A549 (cell line): ENCODE measurements around the gene ALAS2. TPM values are rescaled to one million over a fixed set of nuclear protein-coding genes. Genes with fewer than 3 reads are reported as not detected.
A peak's percentile ranks its signal among the peaks of the same experiment; 100 is the strongest.

ENCODE experiments used
- ATAC-seq, 2 experiments: fragments of 200-7000 bp in 1 of 2; fragments of >200 bp in 1 of 2; cut with Nextera tagmentation in 1 of 2; cut with Tn5 transposase in 1 of 2; 3 replicates each; pipeline versions ENCODE4 v1.8.0 to v1.9.1; 2018 to 2020; ENCODE audit warnings: mild to moderate bottlenecking in 1 of 2, moderate library complexity in 1 of 2
- CTCF ChIA-PET: fragments of 300-600 bp; sonication (Branson Sonifier 250); formaldehyde crosslinking; extraction: SDS; loops from one replicate; lab custom pipeline; 2021; ENCODE audit warnings: antibody characterized with exemption, inconsistent platforms; lab: Yijun Ruan, JAX
- POLR2A ChIA-PET: fragments of 350-600 bp; formaldehyde crosslinking; extraction: SDS; loops from one replicate; lab custom pipeline; 2021; ENCODE audit warnings: antibody characterized with exemption, inconsistent platforms; lab: Yijun Ruan, JAX
- DNase-seq, 2 experiments: peaks; one replicate each; pipeline versions ENCODE4 v3.0.0 to v3.0.0-alpha.2; 2011 to 2016; ENCODE audit warnings: low read depth in 1 of 2, low spot score in 1 of 2
- FAIRE-seq: peaks from 2 replicates; lab custom pipeline; 2011; peaks lifted over from hg19 to GRCh38; lab: Jason Lieb, UNC
- H3K27ac ChIP-seq, 2 experiments: fragments of >200 bp; sonication (Bioruptor Twin); formaldehyde crosslinking; 3 replicates each; pipeline ENCODE4 v1.5.1; 2016 to 2017
- H3K4me1 ChIP-seq: fragments of >200 bp; sonication (Bioruptor Twin); formaldehyde crosslinking; 3 replicates; pipeline ENCODE4 v1.6.1; 2016
- H3K4me2 ChIP-seq: fragments of >200 bp; sonication (Bioruptor Twin); formaldehyde crosslinking; 3 replicates; pipeline ENCODE4 v1.6.1; 2016
- H3K4me3 ChIP-seq: fragments of >200 bp; sonication (Bioruptor Twin); formaldehyde crosslinking; 3 replicates; pipeline ENCODE4 v1.5.1; 2016
- H3K9me3 ChIP-seq: fragments of >200 bp; sonication (Bioruptor Twin); formaldehyde crosslinking; 3 replicates; pipeline ENCODE4 v1.6.1; 2016
- CHD2 ChIP-seq: fragments of 150-350 bp; IDR thresholded peaks from 2 replicates; pipeline ENCODE4 v1.6.1; 2014; ENCODE audit warnings: low read length; ENCODE audit not compliant: partially characterized antibody
- CHD4 ChIP-seq: fragments of 200-600 bp; sonication (generic); IDR thresholded peaks from 2 replicates; pipeline ENCODE4 v1.6.1; 2016; ENCODE audit warnings: antibody characterized with exemption, mild to moderate bottlenecking, borderline replicate concordance
- EP300 ChIP-seq, 2 experiments: fragments of >200 bp; sonication (Bioruptor Twin); formaldehyde crosslinking; IDR thresholded peaks; 2 replicates in 1 of 2; 3 replicates in 1 of 2; pipeline ENCODE4 v1.6.1; 2016 to 2017
- GATA3 ChIP-seq: IDR thresholded peaks from 2 replicates; pipeline ENCODE4 v1.6.1; 2012; ENCODE audit warnings: borderline replicate concordance
- JUN ChIP-seq, 2 experiments: fragments of >200 bp; sonication (Bioruptor Twin); formaldehyde crosslinking; IDR thresholded peaks; 2 replicates in 1 of 2; 3 replicates in 1 of 2; pipeline ENCODE4 v1.6.1; 2016 to 2017
- KDM1A ChIP-seq: fragments of 200-600 bp; sonication (generic); IDR thresholded peaks from 2 replicates; pipeline ENCODE4 v1.6.1; 2016; ENCODE audit warnings: low read depth, mild to moderate bottlenecking
- KDM5A ChIP-seq: fragments of 200-600 bp; sonication (generic); IDR thresholded peaks from 2 replicates; pipeline ENCODE4 v1.6.1; 2016; ENCODE audit warnings: antibody characterized with exemption, mild to moderate bottlenecking
- MAZ ChIP-seq: fragments of 150-350 bp; IDR thresholded peaks from 2 replicates; pipeline ENCODE4 v1.6.1; 2014; ENCODE audit warnings: antibody characterized with exemption, low read depth, low read length, borderline replicate concordance
- MYC ChIP-seq: IDR thresholded peaks from 2 replicates; pipeline ENCODE4 v1.6.1; 2012; ENCODE audit warnings: mild to moderate bottlenecking, inconsistent platforms, low read length, improper control_type of control experiment, borderline replicate concordance
- POLR2A ChIP-seq: IDR thresholded peaks from 2 replicates; pipeline ENCODE4 v1.6.1; 2012; ENCODE audit warnings: mild to moderate bottlenecking, low read length
- POLR2AphosphoS2 ChIP-seq: conservative IDR thresholded peaks from 2 replicates; pipeline ENCODE4 v1.6.1; 2012; ENCODE audit warnings: low read length, improper control_type of control experiment, inconsistent platforms
- RAD21 ChIP-seq, 2 experiments: fragments of >200 bp in 1 of 2; sonication (Bioruptor Twin) in 1 of 2; formaldehyde crosslinking in 1 of 2; IDR thresholded peaks in 1 of 2; conservative IDR thresholded peaks in 1 of 2; 2 replicates in 1 of 2; 3 replicates in 1 of 2; pipeline ENCODE4 v1.6.1; 2012 to 2018; ENCODE audit warnings: inconsistent platforms in 1 of 2
- RNF2 ChIP-seq: fragments of 200-600 bp; sonication (generic); IDR thresholded peaks from 2 replicates; pipeline ENCODE4 v1.6.1; 2016; ENCODE audit warnings: low read depth, mild to moderate bottlenecking, antibody characterized with exemption, moderate library complexity, borderline replicate concordance
- SMC3 ChIP-seq: fragments of >200 bp; sonication (Bioruptor Twin); formaldehyde crosslinking; IDR thresholded peaks from 3 replicates; pipeline ENCODE4 v1.6.1; 2018; ENCODE audit warnings: inconsistent platforms
- SREBF2 ChIP-seq: fragments of 450-650 bp; IDR thresholded peaks from 2 replicates; pipeline ENCODE4 v1.6.1; 2014; ENCODE audit warnings: mild to moderate bottlenecking, moderate library complexity
- TFCP2L1 ChIP-seq: fragments of 250-450 bp; sonication (Bioruptor Pico); IDR thresholded peaks from 2 replicates; pipeline ENCODE4 v1.5.0; 2021; ENCODE audit warnings: mild to moderate bottlenecking
- TP53 ChIP-seq: fragments of 250-450 bp; sonication (Bioruptor Pico); IDR thresholded peaks from 2 replicates; pipeline ENCODE4 v1.5.0; 2021; ENCODE audit warnings: mild to moderate bottlenecking, moderate library complexity
- ZFP36 ChIP-seq: fragments of 450-650 bp; IDR thresholded peaks from 2 replicates; pipeline ENCODE4 v1.6.1; 2014; ENCODE audit warnings: borderline replicate concordance; ENCODE audit not compliant: partially characterized antibody
- WGBS: methylation state at CpG from one replicate; pipeline ENCODE4 v1.1.6; 2017; ENCODE audit errors: missing lambda C conversion rate; 5-methylcytosine and 5-hydroxymethylcytosine counted together
- polyA plus RNA-seq, 4 experiments: library from polyadenylated mRNA; depleted of rRNA in 3 of 4; stranded (reverse); fragments of >200 nt; fragmentation: RNase III in 1 of 4; extraction: RNeasy Plus Mini Kit Qiagen cat#74134 plus additional on column Dnase treatment in 1 of 4; gene quantifications; 2 replicates in 3 of 4; 3 replicates in 1 of 4; pipeline ENCODE4 v1.2.3, GENCODE V29; 2011 to 2017
- TF ChIP-seq, protein P1 (sequence below): IDR thresholded peaks from 2 replicates; pipeline ENCODE4 v1.6.1; 2012
- TF ChIP-seq, protein P2 (sequence below): fragments of >200 bp; sonication (Bioruptor Twin); formaldehyde crosslinking; IDR thresholded peaks from 3 replicates; pipeline ENCODE4 v1.5.1; 2016
- TF ChIP-seq, protein P3 (sequence below): IDR thresholded peaks from 2 replicates; pipeline ENCODE4 v1.6.1; 2012
- TF ChIP-seq, protein P4 (sequence below): fragments of >200 bp; sonication (Bioruptor Twin); formaldehyde crosslinking; IDR thresholded peaks from 2 replicates; pipeline ENCODE4 v1.6.1; 2016

Gene ALAS2
- polyA plus RNA-seq, 2 of the 4 experiments (the other 2 are of a cell fraction) = not detected

DNA sequence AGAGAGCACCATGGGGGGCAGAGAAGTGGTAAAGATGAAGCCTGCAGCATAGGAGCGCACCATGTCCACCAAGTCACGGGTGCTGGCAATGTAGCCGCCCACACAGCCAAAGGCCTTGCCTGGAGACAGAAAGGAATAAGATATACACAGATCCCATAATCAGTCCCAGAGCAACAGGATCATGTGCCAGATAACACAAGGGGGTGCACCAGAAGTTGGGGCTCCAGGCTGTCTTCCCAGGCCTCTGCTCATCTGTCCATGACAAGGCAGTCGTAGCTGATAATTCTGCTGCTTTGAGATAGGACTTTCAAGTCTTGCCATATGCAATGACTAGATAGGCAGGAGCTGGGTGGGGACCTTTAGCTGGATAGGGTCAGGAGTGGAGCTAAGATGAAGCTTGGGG, 15.9 kb downstream of the ALAS2 start:
- TF ChIP-seq, protein P1, sequence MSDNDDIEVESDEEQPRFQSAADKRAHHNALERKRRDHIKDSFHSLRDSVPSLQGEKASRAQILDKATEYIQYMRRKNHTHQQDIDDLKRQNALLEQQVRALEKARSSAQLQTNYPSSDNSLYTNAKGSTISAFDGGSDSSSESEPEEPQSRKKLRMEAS = no peak
- no peak for TF ChIP-seq TP53 (CRISPR knock-in tag)
- no peak for TF ChIP-seq RNF2
- TF ChIP-seq CHD4 = no peak
- no peak for TF ChIP-seq TFCP2L1 (CRISPR knock-in tag)
- no peak for TF ChIP-seq POLR2AphosphoS2
- TF ChIP-seq, protein P2, sequence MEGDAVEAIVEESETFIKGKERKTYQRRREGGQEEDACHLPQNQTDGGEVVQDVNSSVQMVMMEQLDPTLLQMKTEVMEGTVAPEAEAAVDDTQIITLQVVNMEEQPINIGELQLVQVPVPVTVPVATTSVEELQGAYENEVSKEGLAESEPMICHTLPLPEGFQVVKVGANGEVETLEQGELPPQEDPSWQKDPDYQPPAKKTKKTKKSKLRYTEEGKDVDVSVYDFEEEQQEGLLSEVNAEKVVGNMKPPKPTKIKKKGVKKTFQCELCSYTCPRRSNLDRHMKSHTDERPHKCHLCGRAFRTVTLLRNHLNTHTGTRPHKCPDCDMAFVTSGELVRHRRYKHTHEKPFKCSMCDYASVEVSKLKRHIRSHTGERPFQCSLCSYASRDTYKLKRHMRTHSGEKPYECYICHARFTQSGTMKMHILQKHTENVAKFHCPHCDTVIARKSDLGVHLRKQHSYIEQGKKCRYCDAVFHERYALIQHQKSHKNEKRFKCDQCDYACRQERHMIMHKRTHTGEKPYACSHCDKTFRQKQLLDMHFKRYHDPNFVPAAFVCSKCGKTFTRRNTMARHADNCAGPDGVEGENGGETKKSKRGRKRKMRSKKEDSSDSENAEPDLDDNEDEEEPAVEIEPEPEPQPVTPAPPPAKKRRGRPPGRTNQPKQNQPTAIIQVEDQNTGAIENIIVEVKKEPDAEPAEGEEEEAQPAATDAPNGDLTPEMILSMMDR = no peak
- no peak for TF ChIP-seq MYC
- no peak for TF ChIP-seq KDM5A
- no peak for TF ChIP-seq ZFP36
- no peak for TF ChIP-seq RAD21 (conservative IDR thresholded peaks at IDR 0.05 in 1 of 2, IDR thresholded peaks at IDR 0.05 in 1 of 2)
- TF ChIP-seq CHD2 = no peak
- TF ChIP-seq EP300 (IDR thresholded peaks at IDR 0.05) = no peak
- no peak for TF ChIP-seq JUN (IDR thresholded peaks at IDR 0.05)
- no peak for TF ChIP-seq KDM1A
- TF ChIP-seq SREBF2 = no peak
- TF ChIP-seq, protein P3, sequence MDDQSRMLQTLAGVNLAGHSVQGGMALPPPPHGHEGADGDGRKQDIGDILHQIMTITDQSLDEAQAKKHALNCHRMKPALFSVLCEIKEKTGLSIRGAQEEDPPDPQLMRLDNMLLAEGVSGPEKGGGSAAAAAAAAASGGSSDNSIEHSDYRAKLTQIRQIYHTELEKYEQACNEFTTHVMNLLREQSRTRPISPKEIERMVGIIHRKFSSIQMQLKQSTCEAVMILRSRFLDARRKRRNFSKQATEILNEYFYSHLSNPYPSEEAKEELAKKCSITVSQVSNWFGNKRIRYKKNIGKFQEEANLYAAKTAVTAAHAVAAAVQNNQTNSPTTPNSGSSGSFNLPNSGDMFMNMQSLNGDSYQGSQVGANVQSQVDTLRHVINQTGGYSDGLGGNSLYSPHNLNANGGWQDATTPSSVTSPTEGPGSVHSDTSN = no peak
- no peak for TF ChIP-seq GATA3
- TF ChIP-seq, protein P4, sequence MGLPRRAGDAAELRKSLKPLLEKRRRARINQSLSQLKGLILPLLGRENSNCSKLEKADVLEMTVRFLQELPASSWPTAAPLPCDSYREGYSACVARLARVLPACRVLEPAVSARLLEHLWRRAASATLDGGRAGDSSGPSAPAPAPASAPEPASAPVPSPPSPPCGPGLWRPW = no peak
- Histone ChIP-seq H3K4me3 (no peak overlapping the region), H3K9me3 (no peaks in the 10 kb centered on the region), H3K4me2 (no peak overlapping the region), H3K4me1 (no peaks in the 10 kb centered on the region), H3K27ac (no peak overlapping the region)
- FAIRE-seq = no peak
- ChIA-PET CTCF (no interaction called here), POLR2A (interaction anchor here (1.1 kb wide), 1 partner anchor 15 kb away, joined by 3 read pairs; the partner anchor contains the start of gene APEX2)
- 75% methylated on average over 1 of the region's 4 CpGs for whole genome bisulfite sequencing
- ATAC-seq = no peak
- DNase-seq = no peak

DNA sequence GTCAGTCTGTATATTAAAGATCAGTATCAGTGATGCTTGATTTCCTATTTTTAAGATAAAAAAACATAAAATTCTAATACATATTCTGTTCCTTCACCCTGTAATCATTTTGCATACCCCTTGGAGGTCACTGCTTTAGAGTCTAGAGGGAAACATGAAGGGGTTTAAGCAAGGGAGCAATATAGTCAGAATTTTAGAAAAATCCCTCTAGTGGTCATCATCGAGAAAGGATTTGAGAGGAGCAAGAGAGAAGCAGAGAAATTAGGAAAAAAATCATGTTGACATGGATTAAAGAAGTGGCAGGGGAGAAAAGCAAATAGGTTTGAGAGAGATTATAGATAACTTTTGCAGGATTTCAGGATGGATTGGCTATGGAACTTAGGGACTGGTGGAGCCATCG, 19.5 kb downstream of the ALAS2 start:
- POLR2A ChIA-PET = no interaction called here
- ATAC-seq = peak; percentile 37 to 60; a peak in 4 of 6 replicates
- CTCF ChIA-PET = interaction anchor here (0.7 to 2.6 kb wide), 4 partner anchors 10 to 372 kb away, joined by 3 to 6 read pairs (median 4); no protein-coding TSS in a partner anchor
- Histone ChIP-seq H3K4me1 (peaks cover 23% of the 10 kb centered on the region), H3K4me2 (no peak overlapping the region), H3K27ac (no peak overlapping the region), H3K9me3 (no peaks in the 10 kb centered on the region), H3K4me3 (no peak overlapping the region)
- no peak for TF ChIP-seq POLR2A
- TF ChIP-seq, protein P1 = no peak
- peak in 1 of 2 experiments; percentile 8; a peak in 1 of 5 replicates for TF ChIP-seq RAD21 (conservative IDR thresholded peaks at IDR 0.05 in 1 of 2, IDR thresholded peaks at IDR 0.05 in 1 of 2)
- TF ChIP-seq ZFP36 = no peak
- TF ChIP-seq, protein P2 = peak; percentile 35; the same call in 2 of the 3 replicates
- TF ChIP-seq SMC3 = peak; percentile 27; the same call in 2 of the 3 replicates
- TF ChIP-seq MAZ = no peak
- DNase-seq = no peak
- peak; percentile 61 for FAIRE-seq
- WGBS = 4% methylated on average over 2 of the region's 2 CpGs
